NCI-H1092 treated with DMSO at 0.1 percent for 48 hours (cell line): ENCODE measurements around the gene HENMT1.
A peak's percentile ranks its signal among the peaks of the same experiment; 100 is the strongest.

Experiments used
- DNase-seq: peaks from one replicate; lab custom pipeline; 2025; lab: John Stamatoyannopoulos, UW

Gene HENMT1

DNA sequence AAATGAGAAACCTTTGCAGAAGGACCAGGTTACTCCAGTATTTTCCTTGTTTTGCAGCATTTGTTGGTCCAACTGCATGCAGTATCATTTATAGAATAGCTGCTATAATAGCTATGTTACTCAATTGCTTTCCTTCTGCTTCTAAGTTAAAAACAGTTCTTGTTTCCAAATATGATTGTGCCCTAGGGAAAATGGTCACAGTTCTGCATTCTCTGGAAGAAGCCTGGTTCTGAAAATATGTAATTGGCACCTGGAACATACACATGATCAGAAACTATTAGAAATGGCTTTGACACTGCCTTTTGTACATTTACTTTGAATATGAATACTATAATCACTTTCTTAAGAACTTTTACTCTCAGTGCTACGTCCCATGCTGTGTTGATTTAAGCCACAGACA is 33.6 kb downstream of the HENMT1 start:
- DNase-seq: no peak

GRCh38 chr1:108624069-108624468 is 36.8 kb downstream of the HENMT1 start:
- DNase-seq: no peak

DNA sequence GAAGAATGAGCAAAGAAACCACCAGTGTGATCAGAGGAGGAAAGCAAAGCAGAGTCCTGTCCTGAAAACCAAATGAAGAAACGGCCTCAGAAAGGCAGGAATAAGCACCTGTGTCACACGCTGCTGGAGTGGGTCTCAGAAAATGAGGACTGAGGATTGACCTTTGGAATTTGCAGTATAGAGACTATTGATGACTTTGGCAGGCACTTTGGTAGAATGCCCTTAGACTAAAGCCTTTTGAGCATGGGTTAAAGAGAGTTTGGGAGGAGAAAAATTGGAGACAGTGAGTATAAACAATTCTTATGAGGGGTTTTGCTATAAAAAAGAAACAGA is 43.2 kb downstream of the HENMT1 start:
- no peak for DNase-seq

DNA sequence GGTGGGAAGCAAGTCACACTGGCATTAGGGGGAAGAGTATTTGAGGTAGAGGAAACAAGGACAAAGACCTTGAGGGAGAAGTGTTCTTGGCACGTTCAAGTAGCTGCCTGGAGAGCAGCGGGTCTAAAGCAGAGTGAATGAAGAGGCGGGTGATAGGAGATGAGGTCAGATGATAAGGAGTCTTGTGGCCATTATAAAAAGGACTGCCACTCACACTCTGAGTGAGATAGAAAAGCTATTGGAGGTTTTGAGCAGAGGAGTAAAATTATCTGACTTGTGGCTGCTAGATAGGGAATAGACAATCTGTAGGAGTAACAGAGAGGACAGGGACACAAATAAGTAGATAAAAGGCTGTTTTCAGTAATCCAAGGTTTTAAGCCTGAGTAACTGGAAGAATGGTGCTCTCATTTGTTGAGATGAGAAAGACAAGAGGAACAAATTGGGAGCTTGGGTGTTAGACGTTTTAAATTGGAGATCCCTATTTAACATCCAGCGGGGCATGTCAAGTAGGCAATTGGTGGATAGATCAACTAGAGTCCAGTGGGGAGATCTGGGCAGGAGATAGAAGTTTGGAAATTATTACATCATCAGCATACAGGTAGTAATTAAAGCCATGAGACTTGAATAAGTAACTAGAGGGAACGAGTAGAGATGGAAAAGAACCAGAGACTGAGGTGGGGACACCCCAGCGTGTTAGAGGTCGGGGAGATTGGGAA is 43.7 kb downstream of the HENMT1 start:
- no peak for DNase-seq

DNA sequence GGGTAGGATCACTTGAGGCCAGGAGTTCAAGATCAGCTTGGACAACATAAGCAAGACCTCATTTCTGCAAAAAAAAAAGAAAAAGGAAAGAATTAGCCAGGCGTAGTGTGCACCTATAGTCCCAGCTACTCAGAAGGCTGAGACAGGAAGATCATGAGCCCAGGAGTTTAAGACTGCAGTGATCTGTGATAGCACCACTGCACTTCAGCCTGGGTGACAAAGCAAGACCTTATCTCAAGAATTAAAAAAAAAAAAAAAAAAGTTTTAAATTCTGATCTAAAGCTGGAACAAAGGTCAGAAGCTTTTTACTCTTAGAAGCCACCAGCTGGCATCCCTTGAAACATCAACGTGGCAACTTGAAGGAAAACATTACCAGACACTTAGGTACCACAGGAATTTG is 45.3 kb downstream of the HENMT1 start:
- DNase-seq: no peak

DNA sequence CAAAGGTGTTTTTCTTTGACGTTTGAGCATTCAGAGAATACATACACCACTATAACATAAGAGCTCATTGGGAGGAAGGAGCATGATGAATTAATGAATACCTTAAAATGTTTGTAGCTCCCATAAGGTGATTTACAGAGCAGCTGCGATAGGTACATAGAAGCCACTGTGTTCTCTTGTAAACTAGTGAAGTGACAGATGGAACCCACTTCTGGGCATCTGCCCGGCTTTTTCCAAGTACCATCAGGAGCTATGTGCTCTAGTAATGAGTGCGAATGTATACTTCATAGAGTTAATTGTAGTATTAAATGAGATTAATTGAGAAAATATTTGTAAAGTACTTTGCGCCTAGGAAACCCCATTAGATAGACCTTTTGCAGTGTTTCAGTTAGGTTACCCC is 48.4 kb downstream of the HENMT1 start:
- no peak for DNase-seq

DNA sequence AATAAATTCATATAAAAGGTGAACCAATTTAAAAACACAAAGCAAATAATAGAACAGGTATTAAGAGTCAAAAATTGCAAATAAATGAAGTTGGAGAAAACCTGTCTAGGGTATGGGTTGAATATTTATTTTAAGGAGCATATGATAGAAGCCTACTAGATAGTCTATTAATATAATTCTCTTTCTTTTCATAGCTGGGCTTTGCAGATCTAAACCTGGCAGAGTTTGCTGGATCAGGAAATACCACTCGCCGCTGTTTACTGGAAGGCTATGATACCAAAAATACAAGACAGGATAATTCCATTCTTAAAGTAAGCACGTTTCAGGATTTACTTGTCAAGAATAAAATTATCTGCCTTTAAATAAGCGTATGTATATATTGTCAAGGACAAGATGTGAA is 48.9 kb downstream of the HENMT1 start:
- no peak for DNase-seq

DNA sequence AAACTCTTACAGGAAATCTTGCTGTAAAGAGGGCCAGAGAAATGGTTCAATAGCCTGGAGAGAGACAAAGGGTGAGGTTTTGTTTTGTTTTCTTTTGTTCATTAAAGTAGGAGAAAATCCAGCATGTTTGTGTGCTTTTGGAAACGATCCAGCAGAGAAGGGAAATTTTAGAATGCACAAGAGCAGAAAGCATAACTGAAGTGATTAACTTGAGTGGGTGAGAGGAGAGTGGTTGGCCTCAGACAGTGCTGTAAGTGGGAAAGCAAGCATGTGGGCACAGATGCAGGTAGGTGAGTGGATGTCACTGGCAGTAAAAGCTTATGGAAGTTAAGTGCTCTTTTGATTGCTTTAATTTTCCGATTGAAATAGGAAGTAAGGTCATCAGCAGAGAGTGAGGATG is 50.8 kb downstream of the HENMT1 start:
- peak; percentile 97 for DNase-seq

DNA sequence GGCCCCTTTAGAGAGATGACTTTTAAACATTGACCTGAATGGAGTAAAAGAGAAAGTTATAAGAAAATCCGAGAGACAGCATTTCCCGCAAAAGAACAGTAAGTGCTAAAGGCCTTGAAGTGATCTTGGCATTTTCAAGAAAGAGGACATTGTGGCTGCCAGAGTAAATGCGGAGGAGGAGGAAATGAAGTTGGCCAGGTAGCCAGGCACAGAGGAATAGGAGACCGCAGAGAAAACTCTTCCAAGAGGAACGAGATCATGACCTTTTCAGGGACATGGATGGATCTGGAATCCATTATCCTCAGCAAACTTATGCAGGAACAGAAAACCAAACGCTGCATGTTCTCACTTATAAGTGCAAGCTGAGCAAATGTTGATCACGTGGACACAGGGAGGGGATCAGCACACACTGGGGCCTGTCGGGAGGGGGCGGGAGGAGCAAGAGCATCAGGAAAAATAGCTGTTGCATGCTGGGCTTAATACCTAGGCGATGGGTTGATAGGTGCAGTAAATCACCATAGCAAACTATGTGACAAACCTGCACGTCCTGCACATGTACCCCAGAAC is 51.3 kb downstream of the HENMT1 start:
- DNase-seq: no peak

DNA sequence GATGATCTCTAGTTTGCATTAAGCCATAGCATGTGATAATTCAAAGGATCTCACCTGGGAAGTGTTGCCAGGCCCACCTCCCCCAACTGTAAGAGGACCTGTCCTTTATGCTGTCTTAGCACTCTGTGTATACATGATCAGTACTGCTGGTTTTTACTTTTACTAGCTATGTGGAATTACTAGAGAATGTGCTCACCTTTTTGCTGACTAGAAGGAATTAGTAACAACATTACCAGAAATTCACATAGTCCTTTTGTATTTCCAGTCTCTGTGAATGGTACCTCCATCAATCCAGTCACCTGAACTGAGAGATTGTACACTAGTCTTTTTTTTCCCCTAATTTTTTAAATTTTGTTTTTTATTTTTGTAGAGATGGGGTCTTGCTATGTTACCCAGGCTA is 54.4 kb downstream of the HENMT1 start:
- DNase-seq: no peak

DNA sequence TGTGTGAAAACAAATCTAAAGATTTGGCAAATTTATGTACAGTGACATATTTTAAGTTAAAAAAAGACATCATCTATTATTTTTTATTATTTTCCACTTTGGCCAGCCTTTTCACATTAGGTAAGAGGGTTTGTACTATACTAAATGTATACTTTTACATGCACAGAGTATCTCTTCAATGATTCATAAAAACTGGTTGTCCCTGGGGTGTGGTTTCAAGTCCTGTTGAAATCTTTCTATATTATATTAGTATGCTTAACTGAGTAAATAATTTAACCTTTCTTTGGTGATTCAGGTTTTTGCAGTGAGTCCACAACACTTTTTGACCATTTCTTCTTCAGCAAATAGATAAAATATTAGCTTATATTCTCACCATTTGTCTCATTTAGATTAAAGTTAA is 55.3 kb downstream of the HENMT1 start:
- DNase-seq: no peak

DNA sequence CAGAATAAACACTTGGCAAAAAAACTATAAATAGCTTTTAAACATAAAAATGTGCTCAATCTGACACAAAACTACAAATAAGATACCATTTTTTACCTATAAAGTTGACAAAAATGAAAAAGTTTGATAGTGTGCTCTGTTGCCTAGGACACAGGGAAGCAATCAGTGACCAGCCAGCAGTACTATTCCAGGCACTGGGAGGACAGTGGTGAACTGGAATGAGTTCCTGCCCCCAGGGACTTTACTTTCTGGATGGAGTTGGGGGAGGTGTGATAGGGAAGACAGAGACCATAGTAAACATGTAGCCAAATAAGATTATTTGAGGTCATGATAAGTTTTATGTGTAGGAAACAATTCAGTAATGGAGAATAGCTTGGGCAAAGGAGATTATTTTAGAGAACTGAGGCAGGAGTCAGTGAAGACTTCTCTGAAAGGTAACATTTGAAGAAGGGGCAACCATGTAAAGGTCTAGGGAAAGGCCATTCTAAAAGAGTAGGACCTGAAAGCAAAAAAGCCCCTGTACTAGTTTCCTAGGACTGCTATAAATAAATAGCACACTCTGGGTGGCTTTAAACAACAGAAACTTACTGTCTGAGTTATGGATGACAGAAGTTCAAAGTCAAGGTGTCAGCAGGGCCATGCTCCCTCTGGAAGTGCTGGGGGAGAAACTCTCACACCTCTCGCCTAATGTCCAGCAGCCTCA is 59.0 kb downstream of the HENMT1 start:
- no peak for DNase-seq

GRCh38 chr1:108600504-108600903 is 60.4 kb downstream of the HENMT1 start:
- DNase-seq: no peak

- no peak for DNase-seq
Measured at GRCh38 chr1:108598340-108598739, 62.6 kb downstream of the HENMT1 start.
